CD4-positive, alpha-beta T cell treated with Interleukin-4 for 1 hour (primary cell): ENCODE measurements around the gene SLC23A2.
A peak's percentile ranks its signal among the peaks of the same experiment; 100 is the strongest.
"Not testable (repeated sequence)": the region's sequence is repeated elsewhere in the genome, so short reads cannot be mapped to it uniquely, and the experiment has no call there.

Experiments used
- DNase-seq, 2 donors: peaks; one replicate each; pipeline ENCODE4 v3.0.0-alpha.2; 2020 to 2022

Gene SLC23A2

DNA sequence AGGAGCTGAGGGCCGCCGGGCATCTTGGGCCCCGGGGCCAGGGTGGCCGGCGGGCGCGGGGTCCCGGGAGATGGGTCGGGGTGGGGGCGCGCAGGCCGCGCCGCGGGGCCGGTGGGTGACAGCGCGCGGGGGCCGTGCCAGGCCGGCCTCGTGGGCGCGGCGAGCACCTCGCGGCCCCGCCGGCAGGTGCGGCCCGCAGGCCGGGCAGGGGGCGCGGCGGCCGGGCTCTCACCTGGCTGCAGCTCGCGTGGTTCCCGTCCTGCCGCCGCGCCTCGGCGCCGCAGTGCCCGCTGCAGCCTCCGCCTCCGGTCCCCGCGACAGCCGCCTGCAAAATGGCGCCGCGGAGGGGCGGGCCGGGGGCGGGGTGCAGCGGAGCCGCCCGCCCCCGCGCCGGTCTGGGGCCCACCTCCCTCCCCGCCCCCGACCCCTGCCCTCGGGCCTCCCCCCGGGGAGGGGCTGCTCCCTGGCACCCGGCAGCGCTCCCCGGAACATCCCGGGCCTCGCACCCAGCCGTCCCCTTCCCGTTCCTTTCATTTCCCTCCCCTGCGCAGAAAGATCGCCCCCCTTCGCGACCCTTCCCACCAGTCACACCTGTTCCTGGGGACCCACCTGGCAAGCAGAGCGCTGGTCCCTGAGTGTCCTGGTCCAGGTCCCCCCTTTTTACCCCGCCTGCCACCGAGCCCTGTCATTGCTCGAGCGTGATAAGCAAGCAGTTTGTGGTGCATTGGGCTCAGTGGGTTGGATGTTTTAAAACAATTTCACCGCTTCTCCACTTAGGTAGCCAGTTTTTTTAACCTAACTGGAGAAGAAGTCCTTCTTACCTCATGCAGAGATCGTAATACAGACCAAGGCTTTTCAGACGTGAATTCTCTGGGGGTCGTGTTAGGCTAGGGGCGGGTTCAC lies at the start of gene SLC23A2:
Gene SLC23A2, minus strand, starts transcription at position 337 of the 903 bp plus-strand sequence. CDS start 68,948 bp downstream, outside the sequence.
- peak; percentile 43 to 60 for DNase-seq

- no peak for DNase-seq
Measured at GRCh38 chr20:5046656-5047339, 45.5 kb upstream of the SLC23A2 start.

DNA sequence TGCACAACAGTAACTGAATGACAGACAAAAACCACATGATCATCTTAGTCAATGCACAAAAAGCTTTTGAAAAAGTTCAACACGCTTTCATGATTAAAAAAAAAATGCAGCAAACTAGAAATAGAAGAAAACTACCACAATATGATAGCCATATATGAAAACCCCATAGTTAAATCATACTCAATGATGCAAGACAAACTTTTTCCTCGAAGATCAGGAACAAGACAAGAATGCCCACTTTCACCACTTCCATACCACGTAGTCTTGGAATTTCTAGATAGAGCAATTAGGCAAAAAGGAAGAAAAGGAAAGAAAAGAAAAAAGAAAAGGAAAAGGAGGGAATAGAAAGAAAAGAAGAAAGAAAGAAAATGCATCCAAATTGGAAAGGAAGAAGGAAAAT lies 44.6 kb upstream of the SLC23A2 start:
- DNase-seq, result no peak

- DNase-seq, result no peak
Measured at GRCh38 chr20:5044075-5044620, 42.8 kb upstream of the SLC23A2 start.

DNA sequence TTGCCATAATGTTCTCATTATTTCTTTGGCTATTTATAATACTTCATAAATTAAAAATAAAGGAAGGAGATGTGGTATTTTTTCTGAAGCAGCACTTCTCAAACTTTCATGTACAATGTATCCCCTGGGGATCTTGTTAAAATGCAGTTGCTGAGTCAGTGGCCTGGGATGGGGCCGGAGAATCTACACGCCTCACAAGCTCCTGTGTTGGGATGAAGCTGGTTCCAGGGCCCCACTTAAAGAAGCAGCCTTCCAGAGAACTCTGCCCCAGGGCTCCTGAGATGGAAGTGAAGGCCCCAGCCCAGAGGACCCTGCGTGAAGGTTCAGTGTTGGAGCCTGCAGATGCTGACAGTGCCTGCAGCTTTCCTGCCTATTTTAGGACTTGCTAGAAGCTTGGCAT lies 40.1 kb upstream of the SLC23A2 start:
- no peak for DNase-seq

DNA sequence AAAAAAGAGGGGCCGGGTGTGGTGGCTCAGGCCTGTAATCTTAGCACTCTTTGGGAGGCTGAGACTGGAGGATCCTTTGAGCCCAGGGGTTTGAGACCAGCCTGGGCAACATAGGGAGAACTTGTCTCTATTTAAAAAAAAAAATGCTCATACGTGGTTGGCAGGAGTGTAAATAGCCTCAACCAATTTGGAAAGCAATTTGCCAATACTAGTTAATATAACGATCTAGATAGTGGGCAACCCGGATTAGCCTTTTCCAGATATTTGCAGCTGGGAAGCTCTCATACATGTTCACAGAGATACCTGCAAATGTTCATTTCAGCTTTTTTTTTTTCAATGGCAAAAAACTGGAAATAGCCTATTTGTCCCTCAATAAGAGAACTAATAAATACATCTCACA lies 39.0 kb upstream of the SLC23A2 start:
- DNase-seq, result no peak

- DNase-seq, result no peak
Measured at GRCh38 chr20:5039889-5040288, 38.6 kb upstream of the SLC23A2 start.

DNA sequence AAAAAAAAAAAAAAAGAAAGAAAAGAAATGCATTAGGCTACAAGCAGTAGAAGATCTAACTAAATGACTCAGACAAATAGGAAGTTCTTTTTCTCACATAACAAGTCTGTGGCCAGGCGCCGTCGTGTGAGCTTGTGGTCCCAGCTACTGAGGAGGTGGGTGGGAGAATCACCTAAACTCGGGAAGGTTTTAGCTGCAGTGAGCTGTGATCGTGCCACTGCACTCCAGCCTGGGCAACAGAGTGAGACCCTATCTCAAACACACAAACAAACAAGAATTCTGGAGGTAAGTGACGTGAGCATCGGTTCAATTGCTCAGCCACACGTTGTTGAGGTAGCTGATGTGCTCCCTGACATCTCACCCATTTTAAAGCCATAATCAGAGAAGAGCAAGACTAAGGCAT lies 37.9 kb upstream of the SLC23A2 start:
- DNase-seq, result peak; percentile 50 to 52

GRCh38 chr20:5036828-5037227 lies 35.5 kb upstream of the SLC23A2 start:
- DNase-seq, result no peak

GRCh38 chr20:5035518-5035917 lies 34.2 kb upstream of the SLC23A2 start:
- DNase-seq, result not testable (repeated sequence)

DNA sequence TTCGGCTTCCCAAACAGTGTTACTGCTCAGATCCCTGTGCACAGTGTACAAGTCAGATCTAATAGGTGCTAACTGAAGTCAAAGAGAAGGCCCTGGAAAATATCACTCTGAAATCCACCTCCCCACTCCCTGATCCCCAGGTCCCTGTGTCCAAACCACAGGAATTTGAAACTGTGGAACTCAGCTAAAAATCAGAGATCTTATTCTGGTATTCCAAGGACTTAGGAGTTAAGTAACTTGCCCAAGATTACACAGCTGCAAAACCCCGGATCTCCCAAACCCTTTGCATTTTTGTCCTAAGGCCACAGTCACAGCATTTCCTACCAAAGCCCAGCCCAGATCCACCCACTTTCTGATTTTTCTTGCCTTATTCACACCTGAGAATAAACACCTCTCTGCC lies 32.3 kb upstream of the SLC23A2 start:
- DNase-seq, result no peak

GRCh38 chr20:5031701-5032100 lies 30.4 kb upstream of the SLC23A2 start:
- not testable (repeated sequence) for DNase-seq

DNA sequence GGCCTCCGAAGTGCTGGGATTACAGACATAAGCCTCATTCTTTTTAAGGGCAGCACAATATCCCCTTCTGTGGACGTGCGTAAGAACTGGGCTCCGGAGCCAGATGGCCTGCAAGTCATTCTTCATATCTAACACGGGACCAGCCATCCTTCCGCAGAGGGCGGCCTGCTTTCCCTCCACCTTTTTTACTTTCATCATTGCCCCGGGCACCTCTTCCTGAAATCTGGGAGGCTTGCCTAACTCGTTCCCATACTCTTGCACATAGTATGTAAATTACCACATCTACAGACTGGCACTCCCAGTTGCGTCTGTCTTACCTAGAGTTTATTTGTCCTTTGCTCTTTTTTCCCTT lies 29.9 kb upstream of the SLC23A2 start:
- DNase-seq, result no peak

- DNase-seq, result no peak
Measured at GRCh38 chr20:5030348-5031205, 29.3 kb upstream of the SLC23A2 start.

- not testable (repeated sequence) for DNase-seq
Measured at GRCh38 chr20:5028258-5029059, 27.1 kb upstream of the SLC23A2 start.

- no peak for DNase-seq
Measured at GRCh38 chr20:5024982-5025381, 23.7 kb upstream of the SLC23A2 start.

- no peak for DNase-seq
Measured at GRCh38 chr20:5024103-5024502, 22.8 kb upstream of the SLC23A2 start.

GRCh38 chr20:5023171-5023570 lies 21.9 kb upstream of the SLC23A2 start:
- DNase-seq, result not testable (repeated sequence)

- no peak for DNase-seq
Measured at GRCh38 chr20:5020760-5021159, 19.4 kb upstream of the SLC23A2 start.

DNA sequence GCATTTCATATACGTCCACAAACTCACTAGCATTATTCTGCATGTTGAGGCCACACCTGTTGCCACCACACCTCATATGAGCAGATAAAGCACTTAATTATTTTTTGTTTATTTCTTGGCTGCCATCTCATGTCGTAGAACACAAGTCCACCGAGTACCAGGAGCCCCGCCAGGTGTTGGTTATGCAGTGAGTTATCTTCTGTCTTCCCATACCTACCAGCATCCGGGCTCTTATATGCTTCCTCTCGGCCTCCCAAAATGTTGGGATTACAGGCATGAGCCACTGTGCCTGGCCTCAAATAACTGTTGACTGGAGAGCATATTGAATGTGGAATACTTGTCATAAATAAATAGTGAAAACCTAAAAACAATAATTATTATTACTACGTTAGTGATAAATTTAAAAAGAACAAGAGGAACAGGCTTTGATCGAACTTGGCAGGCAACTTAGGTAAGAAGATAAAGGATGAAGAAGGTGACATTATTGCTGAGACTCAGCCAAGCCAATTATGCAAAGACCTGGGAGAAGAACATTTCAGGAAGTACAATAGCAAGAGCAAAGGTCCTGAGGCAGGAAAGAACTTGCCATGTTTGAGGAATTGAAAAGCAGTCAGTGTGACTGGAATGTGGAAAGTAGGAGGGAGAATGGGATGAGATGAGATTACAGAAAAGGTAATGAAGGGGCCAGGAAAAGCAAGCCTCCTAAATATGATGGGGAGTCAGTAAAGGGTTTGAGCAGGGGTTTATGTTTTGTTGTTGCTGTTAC lies 12.6 kb upstream of the SLC23A2 start:
- DNase-seq, result no peak

- peak in 1 of 2 donors; percentile 15 for DNase-seq
Measured at GRCh38 chr20:5008759-5009158, 7.4 kb upstream of the SLC23A2 start.
